Keratinocyte (primary cell): ENCODE measurements around the gene HOOK2. TPM values are rescaled to one million over a fixed set of nuclear protein-coding genes. Genes with fewer than 3 reads are reported as not detected.
A peak's percentile ranks its signal among the peaks of the same experiment; 100 is the strongest.

Experiments
- DNase-seq: peaks from one replicate; pipeline ENCODE4 v3.0.0-alpha.2; 2011; ENCODE audit warnings: low read depth, missing footprints, low spot score
- FAIRE-seq: peaks from 2 replicates; lab custom pipeline; 2011; peaks lifted over from hg19 to GRCh38; lab: Jason Lieb, UNC
- H2AFZ ChIP-seq: 2 replicates; pipeline ENCODE4 v1.6.0; 2012; ENCODE audit warnings: low read length, control low read depth, inconsistent platforms; ENCODE audit not compliant: control insufficient read depth
- H3K27ac ChIP-seq: 2 replicates; pipeline ENCODE4 v1.5.1; 2011; ENCODE audit warnings: low read length; ENCODE audit not compliant: control insufficient read depth, insufficient read depth
- H3K27me3 ChIP-seq: 3 replicates; pipeline ENCODE4 v1.6.0; 2011; ENCODE audit warnings: low read length; ENCODE audit not compliant: control insufficient read depth, insufficient read depth; ENCODE audit errors: extremely low read depth
- H3K36me3 ChIP-seq, 2 experiments: 2 replicates in 1 of 2; 3 replicates in 1 of 2; pipeline ENCODE4 v1.5.1; 2011; ENCODE audit warnings: low read length in 2 of 2, mild to moderate bottlenecking in 1 of 2; ENCODE audit not compliant: control insufficient read depth in 2 of 2, insufficient read depth in 2 of 2; ENCODE audit errors: extremely low read depth in 1 of 2
- H3K4me1 ChIP-seq: 3 replicates; pipeline ENCODE4 v1.5.1; 2011; ENCODE audit warnings: low read length; ENCODE audit not compliant: control insufficient read depth, insufficient read depth; ENCODE audit errors: extremely low read depth
- H3K4me2 ChIP-seq: 3 replicates; pipeline ENCODE4 v1.6.0; 2011; ENCODE audit warnings: low read depth, low read length; ENCODE audit not compliant: control insufficient read depth, insufficient read depth; ENCODE audit errors: extremely low read depth
- H3K4me3 ChIP-seq, 3 experiments: fragments of 200-600 bp in 1 of 3; sonication (generic) in 1 of 3; 2 replicates in 2 of 3; 3 replicates in 1 of 3; pipeline ENCODE4 v1.5.1; 2011 to 2016; ENCODE audit warnings: low read length in 3 of 3, mild to moderate bottlenecking in 3 of 3, control low read depth in 2 of 3, inconsistent platforms in 1 of 3, low read depth in 1 of 3, mixed read lengths in 1 of 3, mixed run types in 1 of 3, moderate library complexity in 1 of 3; ENCODE audit not compliant: control insufficient read depth in 2 of 3, insufficient read depth in 2 of 3; ENCODE audit errors: extremely low read depth in 1 of 3
- H3K79me2 ChIP-seq: 2 replicates; pipeline ENCODE4 v1.6.0; 2012; ENCODE audit warnings: low read length; ENCODE audit not compliant: control insufficient read depth, insufficient read depth
- H3K9ac ChIP-seq: 3 replicates; pipeline ENCODE4 v1.6.0; 2011; ENCODE audit warnings: low read length; ENCODE audit not compliant: control insufficient read depth, insufficient read depth; ENCODE audit errors: extremely low read depth
- H3K9me1 ChIP-seq: 3 replicates; pipeline ENCODE4 v1.6.0; 2011; ENCODE audit warnings: low read length; ENCODE audit not compliant: control insufficient read depth, insufficient read depth; ENCODE audit errors: extremely low read depth
- H3K9me3 ChIP-seq: 2 replicates; pipeline ENCODE4 v1.5.1; 2012; ENCODE audit warnings: low read depth, low read length; ENCODE audit not compliant: control insufficient read depth
- H4K20me1 ChIP-seq: 3 replicates; pipeline ENCODE4 v1.6.0; 2011; ENCODE audit warnings: low read length; ENCODE audit not compliant: control insufficient read depth, insufficient read depth; ENCODE audit errors: extremely low read depth
- EZH2 ChIP-seq: IDR thresholded peaks from one replicate; pipeline ENCODE4 v1.6.1; 2012; ENCODE audit warnings: inconsistent platforms, mild to moderate bottlenecking, low read length, moderate library complexity
- dilution Hi-C: fragments of 300-500 bp; cut with MboI; formaldehyde crosslinking; loops from one replicate; pipeline ENCODE4 v1.7.0; 2020; ENCODE audit warnings: low sequenced_read_pairs; ENCODE audit not compliant: extremely low pct_ligation_motif_present
- polyA plus RNA-seq, 5 experiments: library from polyadenylated mRNA; depleted of rRNA in 3 of 5; stranded (reverse) in 3 of 5; stranded (forward) in 1 of 5; unstranded in 1 of 5; fragments of >200 nt; gene quantifications; 1 replicate in 1 of 5; 2 replicates in 3 of 5; 3 replicates in 1 of 5; pipeline versions ENCODE4 v1.2.1 to v1.2.3, GENCODE V29; 2011 to 2012; ENCODE audit warnings: missing spikeins in 2 of 5, low read depth in 1 of 5, low replicate concordance in 1 of 5
- TF ChIP-seq, protein P1 (sequence below), 3 experiments: IDR thresholded peaks in 1 of 3; conservative IDR thresholded peaks in 1 of 3; optimal IDR thresholded peaks in 1 of 3; 2 replicates in 2 of 3; 3 replicates in 1 of 3; pipeline versions ENCODE3 to v1.5.1; 2011; ENCODE audit warnings: low read length in 3 of 3, mild to moderate bottlenecking in 3 of 3, moderate library complexity in 2 of 3, control low read depth in 1 of 3, inconsistent platforms in 1 of 3; ENCODE audit not compliant: insufficient read depth in 2 of 3; ENCODE audit errors: extremely low read depth in 1 of 3

The HOOK2 gene
- polyA plus RNA-seq, 1 donor (not counting 4 experiments of a cell fraction or from before 2014, with no cell fraction given), result 21.9 TPM

DNA sequence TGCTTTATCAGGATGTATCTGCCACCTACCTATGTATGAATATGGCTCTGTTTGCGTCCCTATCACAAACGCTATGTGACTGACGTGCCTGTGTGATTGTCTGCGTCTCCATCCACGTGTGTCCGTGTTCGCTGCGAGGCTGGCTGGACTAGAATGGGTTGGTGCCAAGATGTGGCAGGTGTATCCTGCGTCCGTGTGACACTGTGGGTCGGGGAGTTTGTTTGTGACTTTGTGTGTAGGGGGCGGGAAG is 6.7 kb upstream of the HOOK2 start:
- Histone ChIP-seq H2AFZ (peak overlapping the region; percentile 60), H3K9ac (peak overlapping the region; percentile 73)
- DNase-seq, result no peak

DNA sequence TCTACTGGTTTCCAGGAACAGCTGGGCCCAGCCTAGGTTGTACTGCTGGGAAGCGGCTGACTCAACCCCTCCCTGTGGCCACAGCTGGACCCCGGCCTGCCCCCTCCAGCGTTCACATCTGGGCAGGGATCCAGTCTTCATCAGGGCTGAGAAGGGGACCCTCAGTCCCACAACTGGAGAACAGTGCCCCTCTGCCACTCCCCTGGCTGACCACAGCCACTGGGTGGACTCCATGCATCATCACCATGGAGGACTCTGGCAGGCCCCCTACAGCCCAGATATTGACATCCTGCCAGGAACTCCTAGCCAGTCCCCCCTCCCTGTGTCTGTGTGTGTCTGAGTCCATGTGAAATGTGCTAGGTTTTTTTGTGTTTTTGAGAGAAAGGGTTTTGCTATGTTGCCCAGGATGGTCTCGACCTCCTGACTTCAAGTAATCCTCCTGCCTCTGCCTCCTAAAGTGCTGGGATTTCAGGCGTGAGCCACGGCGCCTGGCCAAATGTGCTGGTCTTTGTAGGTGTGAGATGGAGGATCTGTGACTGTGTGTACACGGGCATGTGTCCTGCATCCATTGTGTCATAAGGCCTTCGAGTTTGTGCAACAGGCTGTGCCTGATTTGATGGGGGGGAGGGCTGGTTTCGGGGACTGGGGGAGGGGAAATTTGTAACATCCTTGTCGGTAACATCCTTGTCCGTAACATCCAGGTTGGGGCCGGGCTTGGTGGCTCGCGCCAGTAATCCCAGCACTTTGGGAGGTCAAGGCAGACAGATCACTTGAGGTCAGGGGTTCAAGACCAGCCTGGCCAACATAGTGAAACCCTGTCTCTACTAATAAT is 4.0 kb upstream of the HOOK2 start:
- Histone ChIP-seq H3K4me3 (peak overlapping the region; percentile 57 to 86 (median 76)), H3K4me1 (peaks cover 48% of the 10 kb centered on the region), H3K36me3 (peaks cover under 1 to 4% of the 10 kb centered on the region in 2 experiments), H3K27me3 (no peaks in the 10 kb centered on the region), H3K9me3 (no peaks in the 10 kb centered on the region), H3K9me1 (no peaks in the 10 kb centered on the region), H2AFZ (peak overlapping the region; percentile 73), H3K27ac (peak overlapping the region; percentile 85), H3K79me2 (peaks cover 3% of the 10 kb centered on the region), H3K9ac (peak overlapping the region; percentile 79), H4K20me1 (no peaks in the 10 kb centered on the region), H3K4me2 (peak overlapping the region; percentile 93)
- dilution Hi-C loops, result no loop called here
- TF ChIP-seq EZH2, result no peak
- TF ChIP-seq, protein P1, sequence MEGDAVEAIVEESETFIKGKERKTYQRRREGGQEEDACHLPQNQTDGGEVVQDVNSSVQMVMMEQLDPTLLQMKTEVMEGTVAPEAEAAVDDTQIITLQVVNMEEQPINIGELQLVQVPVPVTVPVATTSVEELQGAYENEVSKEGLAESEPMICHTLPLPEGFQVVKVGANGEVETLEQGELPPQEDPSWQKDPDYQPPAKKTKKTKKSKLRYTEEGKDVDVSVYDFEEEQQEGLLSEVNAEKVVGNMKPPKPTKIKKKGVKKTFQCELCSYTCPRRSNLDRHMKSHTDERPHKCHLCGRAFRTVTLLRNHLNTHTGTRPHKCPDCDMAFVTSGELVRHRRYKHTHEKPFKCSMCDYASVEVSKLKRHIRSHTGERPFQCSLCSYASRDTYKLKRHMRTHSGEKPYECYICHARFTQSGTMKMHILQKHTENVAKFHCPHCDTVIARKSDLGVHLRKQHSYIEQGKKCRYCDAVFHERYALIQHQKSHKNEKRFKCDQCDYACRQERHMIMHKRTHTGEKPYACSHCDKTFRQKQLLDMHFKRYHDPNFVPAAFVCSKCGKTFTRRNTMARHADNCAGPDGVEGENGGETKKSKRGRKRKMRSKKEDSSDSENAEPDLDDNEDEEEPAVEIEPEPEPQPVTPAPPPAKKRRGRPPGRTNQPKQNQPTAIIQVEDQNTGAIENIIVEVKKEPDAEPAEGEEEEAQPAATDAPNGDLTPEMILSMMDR (optimal IDR thresholded peaks at IDR 0.05 in 1 of 3, IDR thresholded peaks at IDR 0.05 in 1 of 3, conservative IDR thresholded peaks at IDR 0.05 in 1 of 3; ENCODE audit: extremely low read depth in 1 of 3, insufficient read depth in 2 of 3, low read length in 3 of 3), result no peak
- FAIRE-seq, result no peak
- no peak for DNase-seq

More for the DNA sequence above, 6.7 kb upstream of the HOOK2 start:
- no peaks in the 10 kb centered on the region for H3K79me2 ChIP-seq
- H3K9me1 ChIP-seq, result no peaks in the 10 kb centered on the region
- no peak for FAIRE-seq
- H3K4me2 ChIP-seq, result peak overlapping the region; percentile 88
- H3K27ac ChIP-seq, result peak overlapping the region; percentile 81
- dilution Hi-C loops, result no loop called here
- H3K27me3 ChIP-seq, result no peaks in the 10 kb centered on the region
- no peaks in the 10 kb centered on the region for H3K9me3 ChIP-seq
- TF ChIP-seq EZH2, result no peak
- TF ChIP-seq, protein P1 (optimal IDR thresholded peaks at IDR 0.05 in 1 of 3, IDR thresholded peaks at IDR 0.05 in 1 of 3, conservative IDR thresholded peaks at IDR 0.05 in 1 of 3; ENCODE audit: extremely low read depth in 1 of 3, insufficient read depth in 2 of 3, low read length in 3 of 3), result no peak
- H3K4me3 ChIP-seq, result peak overlapping the region; percentile 34 to 49 (median 40)
- peaks cover 71% of the 10 kb centered on the region for H3K4me1 ChIP-seq
- no peaks in the 10 kb centered on the region for H3K36me3 ChIP-seq
- H4K20me1 ChIP-seq, result no peaks in the 10 kb centered on the region
